HPDE6-E6E7 (cell line): ENCODE data around the gene P2RX1.
"Not testable (repeated sequence)": the region's sequence is repeated elsewhere in the genome, so short reads cannot be mapped to it uniquely, and the experiment has no call there.

Experiments used
- DNase-seq: peaks from one replicate; pipeline ENCODE4 v3.0.0; 2011; ENCODE audit warnings: missing footprints; ENCODE audit errors: extremely low spot score

P2RX1 gene

DNA sequence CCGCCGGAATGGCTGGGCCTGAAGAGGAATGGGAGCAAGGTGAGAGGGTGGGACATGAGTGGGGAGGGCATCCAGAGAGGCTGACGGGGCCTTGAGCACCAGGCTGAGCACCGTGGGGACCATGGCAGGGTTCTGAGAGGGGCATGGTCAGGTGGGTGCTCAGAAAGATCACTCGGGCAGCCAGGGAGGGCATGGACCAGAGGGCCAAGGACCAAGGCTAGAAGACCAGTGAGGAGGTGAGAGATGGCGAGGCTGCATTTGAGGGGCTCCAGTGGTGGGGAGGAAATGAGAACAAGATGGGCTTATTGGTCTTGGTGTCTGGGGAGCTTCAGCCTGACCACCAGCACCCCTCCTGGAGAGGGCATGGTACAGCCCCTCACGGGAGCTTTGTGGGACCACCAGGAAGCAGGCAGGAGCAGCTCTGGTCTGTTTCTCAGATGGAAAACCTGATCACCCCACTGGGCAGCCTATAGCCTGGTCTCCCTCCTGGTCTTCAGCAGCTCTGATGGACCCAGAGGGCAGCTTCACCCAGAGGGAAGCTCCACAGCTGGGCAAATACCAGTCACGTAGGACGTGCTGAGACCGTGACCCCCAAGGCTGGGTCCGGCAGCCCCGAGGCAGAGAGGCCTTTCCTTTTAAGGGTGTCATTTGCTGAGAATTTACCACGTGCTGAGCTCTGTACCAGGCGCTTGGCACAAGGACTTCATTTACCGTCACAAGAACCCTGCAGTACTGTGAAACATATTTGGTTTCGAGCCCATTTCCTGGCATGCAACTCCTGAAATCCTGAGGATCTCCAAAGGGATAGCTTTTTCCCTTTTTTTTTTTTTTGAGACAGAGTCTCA, 58.8 kb downstream of the P2RX1 start:
- DNase-seq: no peak

DNA sequence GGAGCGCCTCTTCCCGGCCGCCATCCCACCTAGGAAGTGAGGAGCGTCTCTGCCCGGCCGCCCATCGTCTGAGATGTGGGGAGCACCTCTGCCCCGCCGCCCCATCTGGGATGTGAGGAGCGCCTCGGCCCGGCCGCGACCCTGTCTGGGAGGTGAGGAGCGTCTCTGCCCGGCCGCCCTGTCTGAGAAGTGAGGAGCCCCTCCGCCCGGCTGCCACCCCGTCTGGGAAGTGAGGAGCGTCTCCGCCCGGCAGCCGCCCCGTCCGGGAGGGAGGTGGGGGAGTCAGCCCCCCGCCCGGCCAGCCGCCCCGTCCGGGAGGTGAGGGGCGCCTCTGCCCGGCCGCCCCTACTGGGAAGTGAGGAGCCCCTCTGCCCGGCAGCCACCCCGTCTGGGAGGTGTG, 62.1 kb downstream of the P2RX1 start:
- DNase-seq: not testable (repeated sequence)

GRCh38 chr17:3852561-3852960, 63.7 kb downstream of the P2RX1 start:
- no peak for DNase-seq

- DNase-seq: no peak
Measured at GRCh38 chr17:3851461-3852100, 64.7 kb downstream of the P2RX1 start.

- no peak for DNase-seq
Measured at GRCh38 chr17:3848229-3848835, 67.9 kb downstream of the P2RX1 start.

- DNase-seq: no peak
Measured at GRCh38 chr17:3847165-3847670, 69.0 kb downstream of the P2RX1 start.
